ENCODE measurements around the gene LAMC3. TPM values are rescaled to one million over a fixed set of nuclear protein-coding genes. Genes with fewer than 3 reads are reported as not detected.

Gene LAMC3
- total and polyA plus RNA-seq, 3 donors from 2014 or later: 35.9 to 136 (median 86.3) TPM

GRCh38 chr9:131080589-131080988 is 71.6 kb downstream of the LAMC3 start:
- WGBS, 2 donors: 75 to 79% methylated on average over 9 of the region's 9 CpGs
- TF ChIP-seq CTCF (IDR thresholded peaks at IDR 0.05) (no peak), POLR2A (IDR thresholded peaks at IDR 0.05) (no peak)
- H3K27ac ChIP-seq: no peak overlapping the region
- DNase-seq: no peak
- H3K4me3 ChIP-seq: no peak overlapping the region
- no peaks in the 10 kb centered on the region for H3K4me1 ChIP-seq
- no peaks in the 10 kb centered on the region for H3K9me3 ChIP-seq
- no peaks in the 10 kb centered on the region for H3K36me3 ChIP-seq (ENCODE audit: low read depth, missing control alignments)
- intact Hi-C loops (cut with DNase I; ENCODE audit: low total_unique reads): no loop called here
- H3K27me3 ChIP-seq: no peaks in the 10 kb centered on the region

GRCh38 chr9:131081868-131082267 is 72.9 kb downstream of the LAMC3 start:
- no peak for DNase-seq
- no peak overlapping the region for H3K4me3 ChIP-seq
- TF ChIP-seq POLR2A (IDR thresholded peaks at IDR 0.05) (no peak), CTCF (IDR thresholded peaks at IDR 0.05) (no peak)
- 89 to 95% methylated on average over 6 to 9 of the region's 9 CpGs for WGBS, 2 donors
- H3K36me3 ChIP-seq (ENCODE audit: low read depth, missing control alignments): no peaks in the 10 kb centered on the region
- intact Hi-C loops (cut with DNase I; ENCODE audit: low total_unique reads): no loop called here
- H3K27ac ChIP-seq: no peak overlapping the region
- H3K4me1 ChIP-seq: no peaks in the 10 kb centered on the region
- no peaks in the 10 kb centered on the region for H3K9me3 ChIP-seq
- H3K27me3 ChIP-seq: no peaks in the 10 kb centered on the region

GRCh38 chr9:131082774-131083512 is 74.0 kb downstream of the LAMC3 start:
- Histone ChIP-seq H3K9me3 (no peaks in the 10 kb centered on the region), H3K4me3 (no peak overlapping the region), H3K27me3 (no peaks in the 10 kb centered on the region), H3K36me3 (ENCODE audit: low read depth, missing control alignments) (no peaks in the 10 kb centered on the region), H3K27ac (no peak overlapping the region), H3K4me1 (no peaks in the 10 kb centered on the region)
- WGBS, 2 donors: 73 to 92% methylated on average over 8 to 11 of the region's 11 CpGs
- TF ChIP-seq CTCF (IDR thresholded peaks at IDR 0.05): no peak
- TF ChIP-seq POLR2A (IDR thresholded peaks at IDR 0.05): no peak
- DNase-seq: no peak
- intact Hi-C loops (cut with DNase I; ENCODE audit: low total_unique reads): no loop called here

- Histone ChIP-seq H3K4me1 (no peaks in the 10 kb centered on the region), H3K27me3 (no peaks in the 10 kb centered on the region), H3K4me3 (no peak overlapping the region), H3K27ac (no peak overlapping the region), H3K36me3 (ENCODE audit: low read depth, missing control alignments) (no peaks in the 10 kb centered on the region), H3K9me3 (no peaks in the 10 kb centered on the region)
- intact Hi-C loops (cut with DNase I; ENCODE audit: low total_unique reads): no loop called here
- no peak for DNase-seq
- 80 to 82% methylated on average over 8 of the region's 8 CpGs for WGBS, 2 donors
- TF ChIP-seq CTCF (IDR thresholded peaks at IDR 0.05) (no peak), POLR2A (IDR thresholded peaks at IDR 0.05) (no peak)
These were observed 75.8 kb downstream of the LAMC3 start for GRCh38 chr9:131084661-131085369.

Data from testis (tissue), 3 donors.